Tibial artery (tissue), 4 donors: ENCODE results near the gene MPI.

Experiments
- DNase-seq, 2 donors: peaks; one replicate each; pipeline ENCODE4 v3.0.0-alpha.2; 2019
- H3K27ac ChIP-seq, 2 donors: fragments of 200-600 bp; sonication (generic) in 1 of 2; 1 replicate in 1 of 2; 2 replicates in 1 of 2; pipeline ENCODE4 v1.5.1; 2018 to 2019; ENCODE audit warnings: mild to moderate bottlenecking in 1 of 2
- H3K27me3 ChIP-seq, 2 donors: fragments of 200-600 bp; sonication (generic) in 1 of 2; one replicate each; pipeline versions ENCODE4 v1.5.1 to v1.6.0; 2016 to 2019
- H3K36me3 ChIP-seq, 3 donors: fragments of 200-600 bp; sonication (generic) in 2 of 3; one replicate each; pipeline ENCODE4 v1.5.1; 2016 to 2019; ENCODE audit warnings: mild to moderate bottlenecking in 2 of 3
- H3K4me1 ChIP-seq, 4 donors: fragments of 200-600 bp; sonication (generic) in 2 of 4; 1 replicate in 3 of 4; 2 replicates in 1 of 4; pipeline ENCODE4 v1.5.1; 2016 to 2019
- H3K4me3 ChIP-seq, 2 donors: fragments of 200-600 bp; sonication (generic) in 1 of 2; 1 replicate in 1 of 2; 2 replicates in 1 of 2; pipeline ENCODE4 v1.5.1; 2018 to 2019; ENCODE audit warnings: mild to moderate bottlenecking in 2 of 2
- H3K9me3 ChIP-seq, 3 donors: fragments of 200-600 bp; sonication (generic) in 1 of 3; one replicate each; pipeline ENCODE4 v1.5.1; 2016 to 2019
- CTCF ChIP-seq, 2 experiments: fragments of 200-600 bp in 1 of 2; fragments of 450-650 bp in 1 of 2; IDR thresholded peaks; one replicate each; pipeline ENCODE4 v1.5.1; 2017 to 2019; ENCODE audit warnings: antibody characterized with exemption in 2 of 2, mild to moderate bottlenecking in 1 of 2, moderate library complexity in 1 of 2
- intact Hi-C: fragments of 100-400 bp; cut with DNase I; formaldehyde crosslinking; loops from one replicate; pipeline ENCODE4 v1.15.0; 2023; ENCODE audit warnings: low total_unique reads

The MPI gene

GRCh38 chr15:74843445-74843828 lies 46.4 kb upstream of the MPI start:
- peak overlapping the region; percentile 89 to 96 for H3K27ac ChIP-seq
- TF ChIP-seq CTCF (IDR thresholded peaks at IDR 0.05): no peak
- no peak for DNase-seq
- intact Hi-C loops: no loop called here
- peaks cover 10 to 52% (median 36%) of the 10 kb centered on the region in 3 donors for H3K36me3 ChIP-seq
- no peaks in the 10 kb centered on the region for H3K27me3 ChIP-seq
- H3K4me1 ChIP-seq: peaks cover 0 to 28% (median 19%) of the 10 kb centered on the region in 4 donors
- peak overlapping the region; percentile 89 to 99 for H3K4me3 ChIP-seq
- H3K9me3 ChIP-seq: no peaks in the 10 kb centered on the region

GRCh38 chr15:74843891-74844299 lies 45.9 kb upstream of the MPI start:
- Histone ChIP-seq H3K4me3 (peak overlapping the region; percentile 89 to 99), H3K9me3 (no peaks in the 10 kb centered on the region), H3K36me3 (peaks cover 14 to 52% (median 39%) of the 10 kb centered on the region in 3 donors), H3K4me1 (peaks cover 0 to 28% (median 19%) of the 10 kb centered on the region in 4 donors), H3K27me3 (no peaks in the 10 kb centered on the region), H3K27ac (peak overlapping the region; percentile 89 to 96)
- DNase-seq: no peak
- no peak for TF ChIP-seq CTCF (IDR thresholded peaks at IDR 0.05)
- intact Hi-C loops: no loop called here

GRCh38 chr15:74844319-74845207 lies 45.3 kb upstream of the MPI start:
- Histone ChIP-seq H3K27me3 (no peaks in the 10 kb centered on the region), H3K36me3 (peaks cover 19 to 52% (median 39%) of the 10 kb centered on the region in 3 donors), H3K9me3 (no peaks in the 10 kb centered on the region), H3K4me3 (no peak overlapping the region), H3K4me1 (peaks cover 0 to 28% (median 19%) of the 10 kb centered on the region in 4 donors), H3K27ac (peak overlapping the region; percentile 89 to 96)
- no peak for DNase-seq
- TF ChIP-seq CTCF (IDR thresholded peaks at IDR 0.05): no peak
- intact Hi-C loops: no loop called here

GRCh38 chr15:74845208-74845568 lies 44.7 kb upstream of the MPI start:
- Histone ChIP-seq H3K4me1 (peaks cover 0 to 28% (median 19%) of the 10 kb centered on the region in 4 donors), H3K27me3 (no peaks in the 10 kb centered on the region), H3K36me3 (peaks cover 24 to 52% (median 45%) of the 10 kb centered on the region in 3 donors), H3K27ac (no peak overlapping the region), H3K4me3 (no peak overlapping the region), H3K9me3 (no peaks in the 10 kb centered on the region)
- no peak for TF ChIP-seq CTCF (IDR thresholded peaks at IDR 0.05)
- no peak for DNase-seq
- intact Hi-C loops: no loop called here

GRCh38 chr15:74845581-74845980 lies 44.3 kb upstream of the MPI start:
- Histone ChIP-seq H3K36me3 (peaks cover 28 to 54% (median 49%) of the 10 kb centered on the region in 3 donors), H3K27ac (no peak overlapping the region)

More at GRCh38 chr15:74845581-74845980, 44.3 kb upstream of the MPI start:
- Histone ChIP-seq H3K9me3 (no peaks in the 10 kb centered on the region), H3K27me3 (no peaks in the 10 kb centered on the region), H3K4me3 (no peak overlapping the region), H3K4me1 (peaks cover 0 to 28% (median 19%) of the 10 kb centered on the region in 4 donors)
- no peak for DNase-seq
- no peak for TF ChIP-seq CTCF (IDR thresholded peaks at IDR 0.05)
- intact Hi-C loops: no loop called here
